HEK293 (cell line): Measurements from ENCODE around the gene CLDN18.
A peak's percentile ranks its signal among the peaks of the same experiment; 100 is the strongest.

Source experiments
- CTCF ChIA-PET: fragments of 350-600 bp; formaldehyde crosslinking; extraction: SDS; loops from one replicate; lab custom pipeline; 2021; ENCODE audit warnings: antibody characterized with exemption; lab: Yijun Ruan, JAX
- POLR2A ChIA-PET: fragments of 300-600 bp; formaldehyde crosslinking; extraction: SDS; loops from one replicate; lab custom pipeline; 2020; ENCODE audit warnings: antibody characterized with exemption, inconsistent platforms; lab: Yijun Ruan, JAX
- H3K27ac ChIP-seq: fragments of 200-500 bp; sonication (Bioruptor generic); 2 replicates; pipeline ENCODE4 v1.5.1; 2014; ENCODE audit warnings: low read depth, low read length, control low read depth, inconsistent platforms; ENCODE audit errors: extremely low read depth
- H3K36me3 ChIP-seq, 2 experiments: fragments of 200-500 bp in 1 of 2; sonication (Bioruptor generic) in 1 of 2; 1 replicate in 1 of 2; 2 replicates in 1 of 2; pipeline ENCODE4 v1.5.1; 2014 to 2017; ENCODE audit warnings: inconsistent platforms in 2 of 2, low read length in 2 of 2; ENCODE audit not compliant: control insufficient read depth in 2 of 2, insufficient read depth in 1 of 2
- H3K4me1 ChIP-seq: fragments of 200-500 bp; sonication (Bioruptor generic); 2 replicates; pipeline ENCODE4 v1.5.1; 2014; ENCODE audit warnings: mild to moderate bottlenecking, low read length, inconsistent platforms; ENCODE audit not compliant: control insufficient read depth, insufficient read depth
- H3K4me3 ChIP-seq: 2 replicates; pipeline ENCODE4 v1.5.1; 2011; ENCODE audit warnings: low read depth, mild to moderate bottlenecking, control low read depth, low read length, moderate library complexity
- H3K9me3 ChIP-seq: fragments of 200-500 bp; sonication (Bioruptor generic); 2 replicates; pipeline ENCODE4 v1.5.1; 2014; ENCODE audit warnings: low read depth, low read length, inconsistent platforms; ENCODE audit not compliant: control insufficient read depth, insufficient read depth
- GLI2 ChIP-seq: fragments of 450-650 bp; formaldehyde crosslinking; IDR thresholded peaks from 2 replicates; pipeline ENCODE4; 2017; ENCODE audit warnings: missing biosample characterization, missing genetic modification characterization, low read depth, borderline replicate concordance
- HOXD13 ChIP-seq: sonication (generic); formaldehyde crosslinking; IDR thresholded peaks from 2 replicates; pipeline ENCODE4 v1.8.0; 2022; ENCODE audit warnings: missing genetic modification reagents, borderline replicate concordance
- MYNN ChIP-seq: fragments of 450-650 bp; formaldehyde crosslinking; IDR thresholded peaks from 2 replicates; pipeline ENCODE4 v1.5.1; 2016; ENCODE audit warnings: missing biosample characterization, missing genetic modification characterization, borderline replicate concordance
- REPIN1 ChIP-seq: fragments of 450-650 bp; formaldehyde crosslinking; IDR thresholded peaks from 2 replicates; pipeline ENCODE4 v1.5.1; 2017; ENCODE audit warnings: missing biosample characterization, missing genetic modification characterization, low read depth
- ZFHX2 ChIP-seq: fragments of 450-650 bp; formaldehyde crosslinking; conservative IDR thresholded peaks from 2 replicates; pipeline ENCODE4 v1.5.1; 2016; ENCODE audit warnings: missing biosample characterization, missing genetic modification characterization
- ZNF138 ChIP-seq: fragments of 450-650 bp; formaldehyde crosslinking; IDR thresholded peaks from 2 replicates; pipeline ENCODE4 v1.5.1; 2016; ENCODE audit warnings: missing biosample characterization, missing genetic modification characterization, borderline replicate concordance
- ZNF184 ChIP-seq: fragments of 450-650 bp; IDR thresholded peaks from 2 replicates; pipeline ENCODE4 v1.5.1; 2018; ENCODE audit warnings: missing biosample characterization, mild to moderate bottlenecking, missing genetic modification characterization
- ZNF391 ChIP-seq: fragments of 450-650 bp; formaldehyde crosslinking; IDR thresholded peaks from 2 replicates; pipeline ENCODE4 v1.5.1; 2016; ENCODE audit warnings: low read depth, missing biosample characterization, missing genetic modification characterization, borderline replicate concordance
- ZNF404 ChIP-seq: fragments of 450-650 bp; formaldehyde crosslinking; IDR thresholded peaks from 2 replicates; pipeline ENCODE4 v1.5.1; 2017; ENCODE audit warnings: missing biosample characterization, missing genetic modification characterization
- ZNF530 ChIP-seq: fragments of 450-650 bp; formaldehyde crosslinking; IDR thresholded peaks from 2 replicates; pipeline ENCODE4 v1.5.1; 2016; ENCODE audit warnings: low read depth, missing biosample characterization, missing genetic modification characterization
- ZNF561 ChIP-seq: fragments of 450-650 bp; IDR thresholded peaks from 2 replicates; pipeline ENCODE4 v1.5.1; 2018; ENCODE audit warnings: missing biosample characterization, missing genetic modification characterization, borderline replicate concordance
- ZNF623 ChIP-seq: fragments of 450-650 bp; formaldehyde crosslinking; IDR thresholded peaks from 2 replicates; pipeline ENCODE4 v1.5.1; 2016; ENCODE audit warnings: missing biosample characterization, missing genetic modification characterization
- ZNF629 ChIP-seq: fragments of 450-650 bp; formaldehyde crosslinking; IDR thresholded peaks from 2 replicates; pipeline ENCODE4 v1.5.1; 2017; ENCODE audit warnings: missing biosample characterization, missing genetic modification characterization
- ZNF658 ChIP-seq: fragments of 450-650 bp; formaldehyde crosslinking; IDR thresholded peaks from 2 replicates; pipeline ENCODE4; 2016; ENCODE audit warnings: missing biosample characterization, missing genetic modification characterization
- ZNF664 ChIP-seq: fragments of 450-650 bp; formaldehyde crosslinking; IDR thresholded peaks from 2 replicates; pipeline ENCODE4 v1.5.1; 2016; ENCODE audit warnings: missing biosample characterization, missing genetic modification characterization
- ZNF837 ChIP-seq: fragments of 450-650 bp; formaldehyde crosslinking; IDR thresholded peaks from 2 replicates; pipeline ENCODE4 v1.5.1; 2016; ENCODE audit warnings: missing biosample characterization, missing genetic modification characterization
- TF ChIP-seq, protein P1 (sequence below): fragments of 450-650 bp; formaldehyde crosslinking; IDR thresholded peaks from 2 replicates; pipeline ENCODE4 v1.5.1; 2016; ENCODE audit warnings: missing biosample characterization, missing genetic modification characterization
- TF ChIP-seq, protein P2 (sequence below): fragments of 450-650 bp; formaldehyde crosslinking; IDR thresholded peaks from 2 replicates; pipeline ENCODE4 v1.5.1; 2017; ENCODE audit warnings: missing biosample characterization, missing genetic modification characterization
- TF ChIP-seq, protein P3 (sequence below): fragments of 450-650 bp; formaldehyde crosslinking; IDR thresholded peaks from 2 replicates; pipeline ENCODE4 v1.5.1; 2016; ENCODE audit warnings: missing biosample characterization, missing genetic modification characterization
- TF ChIP-seq, protein P4 (sequence below): fragments of 450-650 bp; formaldehyde crosslinking; IDR thresholded peaks from 2 replicates; pipeline ENCODE4 v1.5.1; 2016; ENCODE audit warnings: missing biosample characterization, missing genetic modification characterization

CLDN18 gene

DNA sequence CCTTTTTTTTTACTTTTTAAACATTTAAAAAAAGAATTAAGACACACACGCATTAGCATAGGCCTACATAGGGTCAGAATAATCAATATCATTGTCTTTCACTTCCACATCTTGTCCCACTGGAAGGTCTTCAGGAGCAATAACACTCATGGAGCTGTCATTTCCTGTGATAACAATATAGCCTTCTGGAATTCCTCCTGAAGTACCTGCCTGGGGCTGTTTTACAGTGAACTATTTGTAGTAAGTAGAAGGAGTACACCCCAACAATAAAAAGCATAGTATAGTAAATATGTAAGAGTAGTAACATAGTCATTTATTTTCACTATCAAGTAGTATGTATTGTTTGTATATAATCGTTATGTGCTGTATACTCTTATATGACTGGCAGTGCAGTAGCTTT lies 19.5 kb upstream of the CLDN18 start:
- no peaks in the 10 kb centered on the region for H3K36me3 ChIP-seq
- ChIA-PET CTCF (interaction anchor here (0.6 kb wide), 1 partner anchor 1748 kb away, joined by 3 read pairs; no protein-coding TSS in a partner anchor), POLR2A (no interaction called here)
- no peak for TF ChIP-seq ZNF184
- no peak for TF ChIP-seq REPIN1 (tag by site-specific recombination)
- TF ChIP-seq ZNF391, result no peak
- no peak for TF ChIP-seq ZNF138 (tag by site-specific recombination)
- no peaks in the 10 kb centered on the region for H3K9me3 ChIP-seq
- no peak overlapping the region for H3K27ac ChIP-seq
- H3K4me1 ChIP-seq, result no peaks in the 10 kb centered on the region
- no peak overlapping the region for H3K4me3 ChIP-seq

DNA sequence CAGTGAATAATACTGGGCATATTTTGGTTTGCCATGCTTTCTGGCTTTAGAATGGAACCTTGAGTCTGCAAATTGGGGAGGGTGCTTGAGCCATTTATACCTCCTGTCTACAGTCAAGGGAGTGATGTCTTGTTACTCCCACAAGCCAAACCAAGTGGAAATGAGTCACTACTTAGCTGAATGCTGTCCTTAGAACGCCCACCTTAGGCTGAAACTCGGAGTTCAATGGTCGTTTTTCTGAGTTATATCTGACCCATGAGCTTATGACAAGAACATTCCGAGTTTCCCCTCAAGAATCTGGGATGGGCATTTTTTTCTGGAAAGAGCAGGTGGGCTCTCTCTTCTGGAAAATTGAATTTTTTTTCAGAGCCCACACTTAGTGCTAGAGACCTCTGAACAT lies 17.4 kb upstream of the CLDN18 start:
- ChIA-PET POLR2A (no interaction called here), CTCF (no interaction called here)
- no peak overlapping the region for H3K4me3 ChIP-seq
- H3K4me1 ChIP-seq, result no peaks in the 10 kb centered on the region
- no peaks in the 10 kb centered on the region for H3K9me3 ChIP-seq
- no peak overlapping the region for H3K27ac ChIP-seq
- TF ChIP-seq ZNF623 (no peak), ZNF404 (tag by site-specific recombination) (no peak), ZFHX2 (tag by site-specific recombination) (peak; percentile 19; the same call in 1 of the 2 replicates)
- TF ChIP-seq, protein P1, sequence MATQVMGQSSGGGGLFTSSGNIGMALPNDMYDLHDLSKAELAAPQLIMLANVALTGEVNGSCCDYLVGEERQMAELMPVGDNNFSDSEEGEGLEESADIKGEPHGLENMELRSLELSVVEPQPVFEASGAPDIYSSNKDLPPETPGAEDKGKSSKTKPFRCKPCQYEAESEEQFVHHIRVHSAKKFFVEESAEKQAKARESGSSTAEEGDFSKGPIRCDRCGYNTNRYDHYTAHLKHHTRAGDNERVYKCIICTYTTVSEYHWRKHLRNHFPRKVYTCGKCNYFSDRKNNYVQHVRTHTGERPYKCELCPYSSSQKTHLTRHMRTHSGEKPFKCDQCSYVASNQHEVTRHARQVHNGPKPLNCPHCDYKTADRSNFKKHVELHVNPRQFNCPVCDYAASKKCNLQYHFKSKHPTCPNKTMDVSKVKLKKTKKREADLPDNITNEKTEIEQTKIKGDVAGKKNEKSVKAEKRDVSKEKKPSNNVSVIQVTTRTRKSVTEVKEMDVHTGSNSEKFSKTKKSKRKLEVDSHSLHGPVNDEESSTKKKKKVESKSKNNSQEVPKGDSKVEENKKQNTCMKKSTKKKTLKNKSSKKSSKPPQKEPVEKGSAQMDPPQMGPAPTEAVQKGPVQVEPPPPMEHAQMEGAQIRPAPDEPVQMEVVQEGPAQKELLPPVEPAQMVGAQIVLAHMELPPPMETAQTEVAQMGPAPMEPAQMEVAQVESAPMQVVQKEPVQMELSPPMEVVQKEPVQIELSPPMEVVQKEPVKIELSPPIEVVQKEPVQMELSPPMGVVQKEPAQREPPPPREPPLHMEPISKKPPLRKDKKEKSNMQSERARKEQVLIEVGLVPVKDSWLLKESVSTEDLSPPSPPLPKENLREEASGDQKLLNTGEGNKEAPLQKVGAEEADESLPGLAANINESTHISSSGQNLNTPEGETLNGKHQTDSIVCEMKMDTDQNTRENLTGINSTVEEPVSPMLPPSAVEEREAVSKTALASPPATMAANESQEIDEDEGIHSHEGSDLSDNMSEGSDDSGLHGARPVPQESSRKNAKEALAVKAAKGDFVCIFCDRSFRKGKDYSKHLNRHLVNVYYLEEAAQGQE (tag by site-specific recombination), result no peak
- no peaks in the 10 kb centered on the region for H3K36me3 ChIP-seq

DNA sequence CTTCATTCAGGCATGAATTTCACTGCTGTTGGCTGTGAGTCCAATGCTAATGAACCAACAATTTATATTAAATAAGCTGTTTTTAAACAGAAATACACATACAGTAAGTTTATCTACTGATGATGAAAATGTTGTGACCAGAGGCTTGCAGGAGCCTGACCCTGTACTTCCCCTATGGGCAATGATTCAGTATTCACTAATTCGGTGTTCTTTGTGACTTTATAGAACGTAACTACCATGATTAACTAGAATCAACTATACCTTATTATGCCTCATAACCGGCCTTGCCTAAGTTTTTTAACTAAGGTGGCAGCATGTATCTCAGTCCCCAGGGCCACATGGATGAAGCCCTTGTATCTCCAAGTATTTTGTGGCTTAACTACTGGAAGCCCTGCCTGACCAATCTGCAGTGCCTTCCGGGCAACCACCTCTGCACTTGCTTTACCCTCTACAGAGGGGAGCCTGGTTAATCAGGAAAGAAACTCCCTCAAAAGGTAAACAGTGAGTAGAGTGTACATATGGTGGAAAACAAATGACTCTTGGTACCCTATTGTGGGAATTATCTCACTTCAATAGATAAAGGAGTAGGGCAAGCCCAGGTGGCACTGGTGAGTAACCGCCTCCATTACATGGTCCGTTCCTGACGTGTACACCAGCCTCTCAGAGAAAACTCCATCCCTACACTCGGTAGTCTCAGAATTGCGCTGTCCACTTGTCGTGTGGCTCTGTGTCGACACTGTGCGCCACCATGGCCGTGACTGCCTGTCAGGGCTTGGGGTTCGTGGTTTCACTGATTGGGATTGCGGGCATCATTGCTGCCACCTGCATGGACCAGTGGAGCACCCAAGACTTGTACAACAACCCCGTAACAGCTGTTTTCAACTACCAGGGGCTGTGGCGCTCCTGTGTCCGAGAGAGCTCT lies 11.6 kb upstream of the CLDN18 start:
- H3K4me1 ChIP-seq, result no peaks in the 10 kb centered on the region
- no peaks in the 10 kb centered on the region for H3K9me3 ChIP-seq
- no peaks in the 10 kb centered on the region for H3K36me3 ChIP-seq
- no peak overlapping the region for H3K4me3 ChIP-seq
- POLR2A ChIA-PET, result no interaction called here
- no peak overlapping the region for H3K27ac ChIP-seq
- CTCF ChIA-PET, result no interaction called here
- TF ChIP-seq, protein P2, sequence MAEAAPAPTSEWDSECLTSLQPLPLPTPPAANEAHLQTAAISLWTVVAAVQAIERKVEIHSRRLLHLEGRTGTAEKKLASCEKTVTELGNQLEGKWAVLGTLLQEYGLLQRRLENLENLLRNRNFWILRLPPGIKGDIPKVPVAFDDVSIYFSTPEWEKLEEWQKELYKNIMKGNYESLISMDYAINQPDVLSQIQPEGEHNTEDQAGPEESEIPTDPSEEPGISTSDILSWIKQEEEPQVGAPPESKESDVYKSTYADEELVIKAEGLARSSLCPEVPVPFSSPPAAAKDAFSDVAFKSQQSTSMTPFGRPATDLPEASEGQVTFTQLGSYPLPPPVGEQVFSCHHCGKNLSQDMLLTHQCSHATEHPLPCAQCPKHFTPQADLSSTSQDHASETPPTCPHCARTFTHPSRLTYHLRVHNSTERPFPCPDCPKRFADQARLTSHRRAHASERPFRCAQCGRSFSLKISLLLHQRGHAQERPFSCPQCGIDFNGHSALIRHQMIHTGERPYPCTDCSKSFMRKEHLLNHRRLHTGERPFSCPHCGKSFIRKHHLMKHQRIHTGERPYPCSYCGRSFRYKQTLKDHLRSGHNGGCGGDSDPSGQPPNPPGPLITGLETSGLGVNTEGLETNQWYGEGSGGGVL (tag by site-specific recombination), result no peak
- TF ChIP-seq MYNN, result no peak
- no peak for TF ChIP-seq GLI2
- TF ChIP-seq, protein P3, sequence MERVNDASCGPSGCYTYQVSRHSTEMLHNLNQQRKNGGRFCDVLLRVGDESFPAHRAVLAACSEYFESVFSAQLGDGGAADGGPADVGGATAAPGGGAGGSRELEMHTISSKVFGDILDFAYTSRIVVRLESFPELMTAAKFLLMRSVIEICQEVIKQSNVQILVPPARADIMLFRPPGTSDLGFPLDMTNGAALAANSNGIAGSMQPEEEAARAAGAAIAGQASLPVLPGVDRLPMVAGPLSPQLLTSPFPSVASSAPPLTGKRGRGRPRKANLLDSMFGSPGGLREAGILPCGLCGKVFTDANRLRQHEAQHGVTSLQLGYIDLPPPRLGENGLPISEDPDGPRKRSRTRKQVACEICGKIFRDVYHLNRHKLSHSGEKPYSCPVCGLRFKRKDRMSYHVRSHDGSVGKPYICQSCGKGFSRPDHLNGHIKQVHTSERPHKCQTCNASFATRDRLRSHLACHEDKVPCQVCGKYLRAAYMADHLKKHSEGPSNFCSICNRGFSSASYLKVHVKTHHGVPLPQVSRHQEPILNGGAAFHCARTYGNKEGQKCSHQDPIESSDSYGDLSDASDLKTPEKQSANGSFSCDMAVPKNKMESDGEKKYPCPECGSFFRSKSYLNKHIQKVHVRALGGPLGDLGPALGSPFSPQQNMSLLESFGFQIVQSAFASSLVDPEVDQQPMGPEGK (tag by site-specific recombination), result no peak
- TF ChIP-seq ZNF530, result no peak
- no peak for TF ChIP-seq ZNF658
- no peak for TF ChIP-seq ZNF561
- no peak for TF ChIP-seq ZNF664 (tag by site-specific recombination)
- TF ChIP-seq ZNF837, result no peak
- TF ChIP-seq, protein P4, sequence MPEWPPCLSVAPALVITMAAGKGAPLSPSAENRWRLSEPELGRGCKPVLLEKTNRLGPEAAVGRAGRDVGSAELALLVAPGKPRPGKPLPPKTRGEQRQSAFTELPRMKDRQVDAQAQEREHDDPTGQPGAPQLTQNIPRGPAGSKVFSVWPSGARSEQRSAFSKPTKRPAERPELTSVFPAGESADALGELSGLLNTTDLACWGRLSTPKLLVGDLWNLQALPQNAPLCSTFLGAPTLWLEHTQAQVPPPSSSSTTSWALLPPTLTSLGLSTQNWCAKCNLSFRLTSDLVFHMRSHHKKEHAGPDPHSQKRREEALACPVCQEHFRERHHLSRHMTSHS (tag by site-specific recombination), result no peak
- TF ChIP-seq ZNF629 (tag by site-specific recombination), result no peak
- TF ChIP-seq HOXD13 (CRISPR knock-in tag), result no peak
